H9 (cell line): ENCODE results near the gene PCA3. TPM values are rescaled to one million over a fixed set of nuclear protein-coding genes. Genes with fewer than 3 reads are reported as not detected.

ENCODE experiments used
- DNase-seq: peaks from one replicate; pipeline ENCODE4 v3.0.0-alpha.2; 2017
- H2AFZ ChIP-seq: one replicate; pipeline ENCODE4 v1.6.1; 2013; ENCODE audit warnings: mild to moderate bottlenecking, low read length, control low read depth, moderate library complexity
- H2AK5ac ChIP-seq: 2 replicates; pipeline ENCODE4 v1.6.1; 2013; ENCODE audit warnings: low read length, control low read depth, mixed read lengths; ENCODE audit not compliant: insufficient read length
- H2BK120ac ChIP-seq: one replicate; pipeline ENCODE4 v1.6.1; 2013; ENCODE audit warnings: low read depth, mild to moderate bottlenecking, low read length, control low read depth, inconsistent platforms; ENCODE audit not compliant: poor library complexity, severe bottlenecking
- H2BK12ac ChIP-seq: 2 replicates; pipeline ENCODE4 v1.6.1; 2013; ENCODE audit warnings: low read length, control low read depth, mixed read lengths, low read depth; ENCODE audit not compliant: insufficient read length
- H2BK15ac ChIP-seq: 2 replicates; pipeline ENCODE4 v1.6.1; 2013; ENCODE audit warnings: low read depth, low read length, control low read depth
- H2BK20ac ChIP-seq: one replicate; pipeline ENCODE4 v1.6.1; 2013; ENCODE audit warnings: low read depth, mild to moderate bottlenecking, low read length, control low read depth, inconsistent platforms; ENCODE audit not compliant: poor library complexity, severe bottlenecking
- H2BK5ac ChIP-seq: 2 replicates; pipeline ENCODE4 v1.6.1; 2013; ENCODE audit warnings: low read length, control low read depth, mixed read lengths; ENCODE audit not compliant: insufficient read length
- H3K14ac ChIP-seq: 2 replicates; pipeline ENCODE4 v1.6.1; 2013; ENCODE audit warnings: low read length, control low read depth; ENCODE audit not compliant: insufficient read depth
- H3K18ac ChIP-seq: 2 replicates; pipeline ENCODE4 v1.6.1; 2013; ENCODE audit warnings: low read depth, mild to moderate bottlenecking, mixed read lengths, low read length, control low read depth; ENCODE audit not compliant: insufficient read length
- H3K23ac ChIP-seq: 2 replicates; pipeline ENCODE4 v1.6.1; 2013; ENCODE audit warnings: low read length, control low read depth, mixed read lengths, low read depth; ENCODE audit not compliant: insufficient read length
- H3K23me2 ChIP-seq: 2 replicates; pipeline ENCODE4 v1.6.1; 2013; ENCODE audit warnings: low read depth, mild to moderate bottlenecking, mixed read lengths, low read length, control low read depth; ENCODE audit not compliant: insufficient read length, poor library complexity, severe bottlenecking
- H3K27ac ChIP-seq: 2 replicates; pipeline ENCODE4 v1.5.1; 2013; ENCODE audit warnings: low read length, control low read depth, mixed read lengths, low read depth; ENCODE audit not compliant: insufficient read length
- H3K27me3 ChIP-seq: 2 replicates; pipeline ENCODE4 v1.6.1; 2013; ENCODE audit warnings: low read length, control low read depth, inconsistent platforms; ENCODE audit not compliant: insufficient read depth
- H3K4ac ChIP-seq: 2 replicates; pipeline ENCODE4 v1.6.1; 2013; ENCODE audit warnings: low read depth, mild to moderate bottlenecking, control low read depth, inconsistent platforms, low read length, moderate library complexity
- H3K4me1 ChIP-seq: 2 replicates; pipeline ENCODE4 v1.6.1; 2013; ENCODE audit warnings: low read length, control low read depth, inconsistent platforms; ENCODE audit not compliant: insufficient read depth
- H3K4me2 ChIP-seq: 2 replicates; pipeline ENCODE4 v1.6.1; 2013; ENCODE audit warnings: low read length, control low read depth, mixed read lengths; ENCODE audit not compliant: insufficient read length, insufficient read depth
- H3K56ac ChIP-seq: 2 replicates; pipeline ENCODE4 v1.6.1; 2013; ENCODE audit warnings: low read depth, mild to moderate bottlenecking, mixed read lengths, low read length, control low read depth; ENCODE audit not compliant: insufficient read length
- H3K79me1 ChIP-seq: 2 replicates; pipeline ENCODE4 v1.6.1; 2013; ENCODE audit warnings: low read depth, mild to moderate bottlenecking, moderate library complexity, low read length, control low read depth, inconsistent platforms; ENCODE audit not compliant: insufficient read depth, poor library complexity, severe bottlenecking
- H3K79me2 ChIP-seq: 2 replicates; pipeline ENCODE4 v1.6.1; 2013; ENCODE audit warnings: low read length, control low read depth, inconsistent platforms; ENCODE audit not compliant: insufficient read depth
- H3K9ac ChIP-seq: 2 replicates; pipeline ENCODE4 v1.6.1; 2013; ENCODE audit warnings: low read length, control low read depth, mixed read lengths; ENCODE audit not compliant: insufficient read length; ENCODE audit errors: extremely low read depth
- H3K9me3 ChIP-seq: one replicate; pipeline ENCODE4 v1.6.1; 2013; ENCODE audit warnings: low read depth, low read length, inconsistent platforms; ENCODE audit not compliant: control insufficient read depth
- H3T11ph ChIP-seq: one replicate; pipeline ENCODE4 v1.6.1; 2013; ENCODE audit warnings: mild to moderate bottlenecking, low read length, control low read depth, inconsistent platforms
- H4K20me1 ChIP-seq: one replicate; pipeline ENCODE4 v1.6.1; 2013; ENCODE audit not compliant: control insufficient read depth, insufficient read length, insufficient read depth
- H4K5ac ChIP-seq: 2 replicates; pipeline ENCODE4 v1.6.1; 2013; ENCODE audit warnings: low read depth, mild to moderate bottlenecking, mixed read lengths, low read length, control low read depth; ENCODE audit not compliant: insufficient read length
- H4K8ac ChIP-seq: replicated peaks from 2 replicates; pipeline ENCODE4 v1.6.1; 2013; ENCODE audit warnings: low read length, control low read depth, mixed read lengths, low read depth; ENCODE audit not compliant: insufficient read length
- H4K91ac ChIP-seq: 2 replicates; pipeline ENCODE4 v1.6.1; 2013; ENCODE audit warnings: low read depth, mild to moderate bottlenecking, moderate library complexity, mixed read lengths, low read length, control low read depth; ENCODE audit not compliant: insufficient read length
- H3K27ac Mint-ChIP-seq, 3 experiments: 2 replicates in 2 of 3; 3 replicates in 1 of 3; pipeline ENCODE4 v1.8.0; 2020 to 2021; ENCODE audit warnings: mixed read lengths in 3 of 3, mild to moderate bottlenecking in 1 of 3, moderate library complexity in 1 of 3
- H3K27me3 Mint-ChIP-seq: 2 replicates; pipeline ENCODE4 v1.8.0; 2021; ENCODE audit warnings: low read depth, mild to moderate bottlenecking, moderate library complexity, mixed read lengths
- H3K36me3 Mint-ChIP-seq, 3 experiments: 2 replicates in 2 of 3; 3 replicates in 1 of 3; pipeline ENCODE4 v1.8.0; 2020 to 2021; ENCODE audit warnings: low read depth in 3 of 3, mixed read lengths in 3 of 3; ENCODE audit not compliant: insufficient read depth in 1 of 3
- H3K4me1 Mint-ChIP-seq, 2 experiments: 2 replicates each; pipeline ENCODE4 v1.8.0; 2020; ENCODE audit warnings: mixed read lengths in 2 of 2
- H3K4me3 Mint-ChIP-seq, 2 experiments: 2 replicates in 1 of 2; 3 replicates in 1 of 2; pipeline ENCODE4 v1.8.0; 2020 to 2021; ENCODE audit warnings: mild to moderate bottlenecking in 2 of 2, mixed read lengths in 2 of 2, moderate library complexity in 1 of 2
- H3K9me3 Mint-ChIP-seq, 2 experiments: 2 replicates in 1 of 2; 3 replicates in 1 of 2; pipeline ENCODE4 v1.8.0; 2020; ENCODE audit warnings: mild to moderate bottlenecking in 2 of 2, mixed read lengths in 2 of 2, moderate library complexity in 1 of 2
- WGBS: extraction: QIAGEN DNeasy Blood & Tissue Kit; methylation state at CpG from one replicate; pipeline ENCODE4 v1.1.7; 2013; ENCODE audit warnings: missing lambda C conversion rate, low lambda C conversion rate, mixed read lengths; ENCODE audit not compliant: insufficient read length; ENCODE audit errors: extremely low coverage; 5-methylcytosine and 5-hydroxymethylcytosine counted together
- total RNA-seq: library from RNA; stranded (reverse); gene quantifications from 2 replicates; pipeline ENCODE4 v1.2.1, GENCODE V29; 2021
- TF ChIP-seq, protein P1 (sequence below): fragments of 200-600 bp; sonication (generic); conservative IDR thresholded peaks from 3 replicates; pipeline ENCODE4 v1.8.0; 2021; ENCODE audit warnings: antibody characterized with exemption, mild to moderate bottlenecking

PCA3 gene
- total RNA-seq, 1 experiment from 2014 or later: not detected

DNA sequence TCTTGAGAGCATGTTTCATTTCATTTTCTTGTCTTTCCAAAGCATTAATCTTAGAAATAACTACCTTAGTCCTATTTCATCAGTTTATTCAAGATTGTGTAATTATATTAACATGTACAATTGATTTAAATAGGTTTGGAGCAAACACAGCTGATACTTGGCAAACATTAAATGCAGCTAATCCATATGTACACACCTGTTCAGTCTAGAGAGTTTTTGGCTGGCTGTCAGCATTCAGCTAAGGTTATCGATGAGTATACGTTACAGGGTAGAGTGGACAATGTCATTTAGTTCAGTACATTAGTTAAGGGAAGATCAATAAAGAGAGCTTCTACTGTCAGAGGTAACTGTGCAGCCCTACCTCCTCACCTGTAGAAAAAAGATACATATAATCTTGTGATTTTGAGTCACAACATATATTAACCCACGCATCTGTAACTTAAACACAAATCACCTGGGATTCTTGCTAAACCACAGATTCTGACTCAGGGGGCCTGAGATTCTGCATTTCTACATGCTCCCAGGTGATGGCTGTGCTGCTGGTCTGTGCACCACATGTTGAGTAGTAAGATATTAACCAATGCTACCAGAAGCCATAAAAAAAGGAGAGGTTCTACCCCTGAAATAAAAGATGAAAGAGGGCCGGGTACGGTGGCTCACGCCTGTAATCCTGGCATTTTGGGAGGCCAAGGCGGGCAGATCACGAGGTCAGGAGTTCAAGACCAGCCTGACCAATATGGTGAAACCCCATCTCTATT, 34.1 kb upstream of the PCA3 start:
- Histone ChIP-seq H3K56ac (no peak overlapping the region), H4K91ac (no peak overlapping the region), H2BK20ac (no peak overlapping the region), H3K4ac (no peak overlapping the region), H3K23me2 (no peaks in the 10 kb centered on the region), H3K4me2 (no peak overlapping the region), H4K20me1 (no peaks in the 10 kb centered on the region), H2BK120ac (no peak overlapping the region), H3K79me2 (no peaks in the 10 kb centered on the region), H2AFZ (no peak overlapping the region), H3K9me3 (no peaks in the 10 kb centered on the region), H3K23ac (no peak overlapping the region), H3T11ph (no peak overlapping the region), H3K4me1 (no peaks in the 10 kb centered on the region), H3K27ac (no peak overlapping the region), H2BK5ac (no peak overlapping the region), H3K79me1 (no peaks in the 10 kb centered on the region), H3K9ac (no peak overlapping the region), H3K14ac (no peak overlapping the region), H2BK15ac (no peak overlapping the region), H2BK12ac (no peak overlapping the region), H4K8ac (no peak overlapping the region), H4K5ac (no peak overlapping the region), H2AK5ac (no peak overlapping the region), H3K27me3 (no peaks in the 10 kb centered on the region), H3K18ac (no peak overlapping the region)
- Mint-ChIP-seq H3K4me3 (no peak overlapping the region), H3K36me3 (no peaks in the 10 kb centered on the region), H3K27me3 (no peaks in the 10 kb centered on the region; the same call in 1 of the 2 replicates), H3K9me3 (no peaks in the 10 kb centered on the region), H3K4me1 (no peaks in the 10 kb centered on the region), H3K27ac (no peak overlapping the region)
- no peak for DNase-seq
- TF ChIP-seq, protein P1, sequence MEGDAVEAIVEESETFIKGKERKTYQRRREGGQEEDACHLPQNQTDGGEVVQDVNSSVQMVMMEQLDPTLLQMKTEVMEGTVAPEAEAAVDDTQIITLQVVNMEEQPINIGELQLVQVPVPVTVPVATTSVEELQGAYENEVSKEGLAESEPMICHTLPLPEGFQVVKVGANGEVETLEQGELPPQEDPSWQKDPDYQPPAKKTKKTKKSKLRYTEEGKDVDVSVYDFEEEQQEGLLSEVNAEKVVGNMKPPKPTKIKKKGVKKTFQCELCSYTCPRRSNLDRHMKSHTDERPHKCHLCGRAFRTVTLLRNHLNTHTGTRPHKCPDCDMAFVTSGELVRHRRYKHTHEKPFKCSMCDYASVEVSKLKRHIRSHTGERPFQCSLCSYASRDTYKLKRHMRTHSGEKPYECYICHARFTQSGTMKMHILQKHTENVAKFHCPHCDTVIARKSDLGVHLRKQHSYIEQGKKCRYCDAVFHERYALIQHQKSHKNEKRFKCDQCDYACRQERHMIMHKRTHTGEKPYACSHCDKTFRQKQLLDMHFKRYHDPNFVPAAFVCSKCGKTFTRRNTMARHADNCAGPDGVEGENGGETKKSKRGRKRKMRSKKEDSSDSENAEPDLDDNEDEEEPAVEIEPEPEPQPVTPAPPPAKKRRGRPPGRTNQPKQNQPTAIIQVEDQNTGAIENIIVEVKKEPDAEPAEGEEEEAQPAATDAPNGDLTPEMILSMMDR: no peak
- no CpG with 5 or more reads among the region's 8 CpGs for WGBS
